Common myeloid progenitor, CD34-positive (primary cell): Measurements from ENCODE around the gene ST6GALNAC3.

ENCODE experiments used
- CTCF ChIA-PET: fragments of 350-600 bp; sonication (Branson Sonifier 250); formaldehyde crosslinking; loops from one replicate; lab custom pipeline; 2021; ENCODE audit warnings: antibody characterized with exemption; lab: Charles Lee
- POLR2A ChIA-PET: fragments of 350-600 bp; sonication (Branson Sonifier 250); formaldehyde crosslinking; loops from one replicate; lab custom pipeline; 2021; ENCODE audit warnings: antibody characterized with exemption; lab: Charles Lee
- DNase-seq, 3 donors: peaks; one replicate each; pipeline versions ENCODE4 v3.0.0 to v3.0.0-alpha.2; 2013
- H3K27ac ChIP-seq, 2 experiments: 1 replicate in 1 of 2; 2 replicates in 1 of 2; pipeline ENCODE4 v1.7.0; 2013; ENCODE audit warnings: inconsistent platforms in 2 of 2, low read length in 2 of 2, mild to moderate bottlenecking in 2 of 2, low read depth in 1 of 2, moderate library complexity in 1 of 2; ENCODE audit not compliant: severe bottlenecking in 2 of 2, insufficient read depth in 1 of 2, poor library complexity in 1 of 2
- H3K27me3 ChIP-seq, 5 experiments: replicated peaks in 2 of 5; 1 replicate in 3 of 5; 2 replicates in 2 of 5; pipeline versions ENCODE4 v1.6.1 to v1.7.0; 2013; ENCODE audit warnings: low read length in 4 of 5, mild to moderate bottlenecking in 2 of 5, moderate library complexity in 2 of 5, inconsistent platforms in 1 of 5; ENCODE audit not compliant: insufficient read depth in 5 of 5, control insufficient read depth in 4 of 5
- H3K36me3 ChIP-seq, 4 experiments: 1 replicate in 2 of 4; 2 replicates in 2 of 4; pipeline versions ENCODE4 v1.6.1 to v1.7.0; 2013; ENCODE audit warnings: low read length in 3 of 4, control low read depth in 1 of 4, mild to moderate bottlenecking in 1 of 4; ENCODE audit not compliant: control insufficient read depth in 4 of 4, insufficient read depth in 4 of 4
- H3K4me1 ChIP-seq, 4 experiments: 1 replicate in 3 of 4; 2 replicates in 1 of 4; pipeline versions ENCODE4 v1.6.1 to v1.7.1; 2013; ENCODE audit warnings: low read length in 3 of 4, mild to moderate bottlenecking in 3 of 4, control low read depth in 1 of 4, inconsistent platforms in 1 of 4, moderate library complexity in 1 of 4; ENCODE audit not compliant: control insufficient read depth in 4 of 4, insufficient read depth in 4 of 4; ENCODE audit errors: control extremely low read depth in 1 of 4
- H3K4me3 ChIP-seq, 7 experiments: 1 replicate in 4 of 7; 2 replicates in 3 of 7; pipeline versions ENCODE4 v1.5.1 to v1.7.0; 2013; ENCODE audit warnings: mild to moderate bottlenecking in 7 of 7, low read length in 6 of 7, moderate library complexity in 6 of 7, inconsistent platforms in 2 of 7, low read depth in 2 of 7, control low read depth in 1 of 7; ENCODE audit not compliant: insufficient read depth in 4 of 7, control insufficient read depth in 1 of 7; ENCODE audit errors: extremely low read depth in 1 of 7
- H3K9me3 ChIP-seq, 5 experiments: 1 replicate in 4 of 5; 2 replicates in 1 of 5; pipeline versions ENCODE4 v1.6.1 to v1.7.1; 2013; ENCODE audit warnings: low read length in 4 of 5, mild to moderate bottlenecking in 2 of 5, inconsistent platforms in 1 of 5, low read depth in 1 of 5, moderate library complexity in 1 of 5; ENCODE audit not compliant: control insufficient read depth in 4 of 5, insufficient read depth in 2 of 5; ENCODE audit errors: control extremely low read depth in 1 of 5
- WGBS: methylation state at CpG from one replicate; pipeline ENCODE4 v1.1.5; 2013; ENCODE audit not compliant: insufficient coverage; 5-methylcytosine and 5-hydroxymethylcytosine counted together

ST6GALNAC3 gene

GRCh38 chr1:76587212-76587611, 512.7 kb downstream of the ST6GALNAC3 start:
- CTCF ChIA-PET: no interaction called here
- POLR2A ChIA-PET: no interaction called here

GRCh38 chr1:76591461-76591860, 516.9 kb downstream of the ST6GALNAC3 start:
- no peaks in the 10 kb centered on the region for H3K36me3 ChIP-seq
- ChIA-PET CTCF (no interaction called here), POLR2A (no interaction called here)
- DNase-seq: no peak
- no peak overlapping the region for H3K27ac ChIP-seq
- H3K27me3 ChIP-seq: peaks cover 0 to 2% (median 0%) of the 10 kb centered on the region in 5 experiments
- no peak overlapping the region for H3K4me3 ChIP-seq
- peaks cover 0 to 4% (median 0%) of the 10 kb centered on the region in 5 experiments for H3K9me3 ChIP-seq
- H3K4me1 ChIP-seq: no peaks in the 10 kb centered on the region
- WGBS: 100% methylated on average over 1 of the region's 1 CpG

More at GRCh38 chr1:76587212-76587611, 512.7 kb downstream of the ST6GALNAC3 start:
- no peaks in the 10 kb centered on the region for H3K4me1 ChIP-seq
- H3K27ac ChIP-seq: no peak overlapping the region
- DNase-seq: no peak
- 94% methylated on average over 8 of the region's 9 CpGs for WGBS
- no peak overlapping the region for H3K4me3 ChIP-seq
- H3K9me3 ChIP-seq: no peaks in the 10 kb centered on the region
- H3K36me3 ChIP-seq: no peaks in the 10 kb centered on the region
- H3K27me3 ChIP-seq: peaks cover 0 to 2% (median 0%) of the 10 kb centered on the region in 5 experiments

- POLR2A ChIA-PET: no interaction called here
- WGBS: 100% methylated on average over 2 of the region's 2 CpGs
- CTCF ChIA-PET: no interaction called here
Measured at GRCh38 chr1:76591963-76592362, 517.4 kb downstream of the ST6GALNAC3 start.

GRCh38 chr1:76593141-76593540, 518.6 kb downstream of the ST6GALNAC3 start:
- Histone ChIP-seq H3K4me3 (no peak overlapping the region), H3K4me1 (no peaks in the 10 kb centered on the region), H3K27ac (no peak overlapping the region), H3K9me3 (peaks cover 0 to 4% (median 0%) of the 10 kb centered on the region in 5 experiments), H3K27me3 (no peaks in the 10 kb centered on the region), H3K36me3 (no peaks in the 10 kb centered on the region)
- POLR2A ChIA-PET: no interaction called here
- CTCF ChIA-PET: no interaction called here
- DNase-seq: no peak

More at GRCh38 chr1:76591963-76592362, 517.4 kb downstream of the ST6GALNAC3 start:
- H3K27me3 ChIP-seq: peaks cover 0 to 2% (median 0%) of the 10 kb centered on the region in 5 experiments
- peaks cover 0 to 4% (median 0%) of the 10 kb centered on the region in 5 experiments for H3K9me3 ChIP-seq
- no peak for DNase-seq
- H3K4me3 ChIP-seq: no peak overlapping the region
- H3K4me1 ChIP-seq: no peaks in the 10 kb centered on the region
- H3K27ac ChIP-seq: no peak overlapping the region
- no peaks in the 10 kb centered on the region for H3K36me3 ChIP-seq

- WGBS: 100% methylated on average over 1 of the region's 3 CpGs
- Histone ChIP-seq H3K36me3 (no peaks in the 10 kb centered on the region), H3K4me1 (no peaks in the 10 kb centered on the region), H3K27me3 (no peaks in the 10 kb centered on the region), H3K4me3 (no peak overlapping the region), H3K27ac (no peak overlapping the region), H3K9me3 (peaks cover 0 to 4% (median 0%) of the 10 kb centered on the region in 5 experiments)
- ChIA-PET POLR2A (no interaction called here), CTCF (no interaction called here)
- DNase-seq: no peak
Measured at GRCh38 chr1:76593618-76594017, 519.1 kb downstream of the ST6GALNAC3 start.

GRCh38 chr1:76595024-76595423, 520.5 kb downstream of the ST6GALNAC3 start:
- Histone ChIP-seq H3K27ac (no peak overlapping the region), H3K36me3 (no peaks in the 10 kb centered on the region), H3K4me1 (no peaks in the 10 kb centered on the region), H3K4me3 (no peak overlapping the region), H3K27me3 (no peaks in the 10 kb centered on the region), H3K9me3 (peaks cover 0 to 4% (median 0%) of the 10 kb centered on the region in 5 experiments)
- 73% methylated on average over 3 of the region's 4 CpGs for WGBS
- POLR2A ChIA-PET: no interaction called here
- no peak for DNase-seq
- CTCF ChIA-PET: no interaction called here

- no peak for DNase-seq
- Histone ChIP-seq H3K27ac (no peak overlapping the region), H3K36me3 (no peaks in the 10 kb centered on the region), H3K27me3 (no peaks in the 10 kb centered on the region), H3K4me1 (no peaks in the 10 kb centered on the region), H3K9me3 (no peaks in the 10 kb centered on the region), H3K4me3 (no peak overlapping the region)
- CTCF ChIA-PET: no interaction called here
- 100% methylated on average over 1 of the region's 2 CpGs for WGBS
- POLR2A ChIA-PET: interaction anchor here (0.6 kb wide), 1 partner anchor 35 kb away, joined by 3 read pairs; no protein-coding TSS in a partner anchor
Measured at GRCh38 chr1:76601465-76601864, 526.9 kb downstream of the ST6GALNAC3 start.
